ENCODE data around the gene BAD. TPM values are rescaled to one million over a fixed set of nuclear protein-coding genes. Genes with fewer than 3 reads are reported as not detected.

BAD gene
- polyA plus RNA-seq, 1 donor (not counting 4 experiments of a cell fraction or from before 2014, with no cell fraction given), result 58.3 TPM

DNA sequence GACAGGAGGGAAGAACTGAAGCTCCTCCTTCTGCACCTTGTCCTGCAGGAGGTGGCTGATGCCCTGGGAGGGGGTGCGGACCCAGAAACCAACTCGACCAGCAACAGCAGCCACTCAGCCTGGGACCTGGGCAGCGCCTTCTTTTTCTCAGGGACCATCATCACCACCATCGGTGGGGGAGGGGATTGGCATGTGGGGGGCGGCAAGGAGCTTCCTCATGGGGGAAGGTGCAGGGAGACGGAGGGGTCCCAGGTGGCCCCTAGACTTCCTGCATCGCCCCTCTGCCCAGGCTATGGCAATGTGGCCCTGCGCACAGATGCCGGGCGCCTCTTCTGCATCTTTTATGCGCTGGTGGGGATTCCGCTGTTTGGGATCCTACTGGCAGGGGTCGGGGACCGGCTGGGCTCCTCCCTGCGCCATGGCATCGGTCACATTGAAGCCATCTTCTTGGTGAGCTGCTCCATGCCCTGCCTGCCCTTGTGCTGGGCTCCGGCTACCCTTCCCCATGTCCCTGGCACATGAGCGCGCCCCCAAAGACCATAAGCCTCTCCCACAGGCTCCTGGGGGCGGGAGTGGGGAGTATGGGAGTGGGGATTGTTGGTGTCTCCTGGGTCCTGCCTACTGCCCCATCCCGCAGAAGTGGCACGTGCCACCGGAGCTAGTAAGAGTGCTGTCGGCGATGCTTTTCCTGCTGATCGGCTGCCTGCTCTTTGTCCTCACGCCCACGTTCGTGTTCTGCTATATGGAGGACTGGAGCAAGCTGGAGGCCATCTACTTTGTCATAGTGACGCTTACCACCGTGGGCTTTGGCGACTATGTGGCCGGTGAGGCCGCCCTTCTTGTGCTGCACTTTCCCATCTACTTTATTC is 12.6 kb upstream of the BAD start:
- TF ChIP-seq, protein P1, sequence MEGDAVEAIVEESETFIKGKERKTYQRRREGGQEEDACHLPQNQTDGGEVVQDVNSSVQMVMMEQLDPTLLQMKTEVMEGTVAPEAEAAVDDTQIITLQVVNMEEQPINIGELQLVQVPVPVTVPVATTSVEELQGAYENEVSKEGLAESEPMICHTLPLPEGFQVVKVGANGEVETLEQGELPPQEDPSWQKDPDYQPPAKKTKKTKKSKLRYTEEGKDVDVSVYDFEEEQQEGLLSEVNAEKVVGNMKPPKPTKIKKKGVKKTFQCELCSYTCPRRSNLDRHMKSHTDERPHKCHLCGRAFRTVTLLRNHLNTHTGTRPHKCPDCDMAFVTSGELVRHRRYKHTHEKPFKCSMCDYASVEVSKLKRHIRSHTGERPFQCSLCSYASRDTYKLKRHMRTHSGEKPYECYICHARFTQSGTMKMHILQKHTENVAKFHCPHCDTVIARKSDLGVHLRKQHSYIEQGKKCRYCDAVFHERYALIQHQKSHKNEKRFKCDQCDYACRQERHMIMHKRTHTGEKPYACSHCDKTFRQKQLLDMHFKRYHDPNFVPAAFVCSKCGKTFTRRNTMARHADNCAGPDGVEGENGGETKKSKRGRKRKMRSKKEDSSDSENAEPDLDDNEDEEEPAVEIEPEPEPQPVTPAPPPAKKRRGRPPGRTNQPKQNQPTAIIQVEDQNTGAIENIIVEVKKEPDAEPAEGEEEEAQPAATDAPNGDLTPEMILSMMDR (optimal IDR thresholded peaks at IDR 0.05 in 1 of 3, IDR thresholded peaks at IDR 0.05 in 1 of 3, conservative IDR thresholded peaks at IDR 0.05 in 1 of 3; ENCODE audit: extremely low read depth in 1 of 3, insufficient read depth in 2 of 3, low read length in 3 of 3), result no peak
- TF ChIP-seq EZH2 (IDR thresholded peaks at IDR 0.05; ENCODE audit: low read length), result no peak
- FAIRE-seq (no peak), DNase-seq (ENCODE audit: low read depth, low spot score) (no peak)
- peaks cover 20% of the 10 kb centered on the region for H3K4me1 ChIP-seq (ENCODE audit: control insufficient read depth, extremely low read depth, insufficient read depth, low read length)
- H3K4me3 ChIP-seq (ENCODE audit: control insufficient read depth in 2 of 3, extremely low read depth in 1 of 3, insufficient read depth in 2 of 3, low read depth in 1 of 3, low read length in 3 of 3), result no peak overlapping the region
- no peaks in the 10 kb centered on the region for H3K9me1 ChIP-seq (ENCODE audit: control insufficient read depth, extremely low read depth, insufficient read depth, low read length)
- H3K9me3 ChIP-seq (ENCODE audit: control insufficient read depth, low read depth, low read length), result no peaks in the 10 kb centered on the region
- no peaks in the 10 kb centered on the region for H3K79me2 ChIP-seq (ENCODE audit: control insufficient read depth, insufficient read depth, low read length)
- no peaks in the 10 kb centered on the region for H3K36me3 ChIP-seq (ENCODE audit: control insufficient read depth in 2 of 2, extremely low read depth in 1 of 2, insufficient read depth in 2 of 2, low read length in 2 of 2)
- H3K9ac ChIP-seq (ENCODE audit: control insufficient read depth, extremely low read depth, insufficient read depth, low read length), result no peak overlapping the region
- no peak overlapping the region for H3K4me2 ChIP-seq (ENCODE audit: control insufficient read depth, extremely low read depth, insufficient read depth, low read depth, low read length)
- no peak overlapping the region for H3K27ac ChIP-seq (ENCODE audit: control insufficient read depth, insufficient read depth, low read length)
- peaks cover 60% of the 10 kb centered on the region for H3K27me3 ChIP-seq (ENCODE audit: control insufficient read depth, extremely low read depth, insufficient read depth, low read length)
- dilution Hi-C loops (cut with MboI; ENCODE audit: extremely low pct_ligation_motif_present, low sequenced_read_pairs), result no loop called here
- no peaks in the 10 kb centered on the region for H4K20me1 ChIP-seq (ENCODE audit: control insufficient read depth, extremely low read depth, insufficient read depth, low read length)
- H2AFZ ChIP-seq (ENCODE audit: control insufficient read depth, low read length), result no peak overlapping the region

DNA sequence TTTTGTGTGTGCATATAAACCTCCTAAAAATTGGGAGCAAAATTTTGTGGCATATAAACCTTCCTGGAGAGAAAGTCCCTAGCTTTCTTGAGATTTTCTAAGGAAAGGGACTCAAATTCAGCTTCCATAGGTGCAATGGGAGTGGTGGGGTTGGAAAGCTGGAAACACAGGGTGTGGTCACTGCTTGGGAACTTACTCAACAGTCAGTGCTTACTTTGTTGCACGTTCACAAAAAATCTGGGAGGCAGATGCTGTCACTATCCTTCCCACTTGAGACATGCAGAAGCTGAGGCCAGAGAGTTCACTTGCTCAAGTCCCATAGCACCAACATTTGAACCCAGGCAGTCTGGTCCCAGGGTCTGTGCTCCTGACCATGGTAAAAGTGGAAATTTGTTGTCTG is 11.8 kb upstream of the BAD start:
- dilution Hi-C loops (cut with MboI; ENCODE audit: extremely low pct_ligation_motif_present, low sequenced_read_pairs), result no loop called here
- Histone ChIP-seq H3K4me2 (ENCODE audit: control insufficient read depth, extremely low read depth, insufficient read depth, low read depth, low read length) (no peak overlapping the region), H3K4me1 (ENCODE audit: control insufficient read depth, extremely low read depth, insufficient read depth, low read length) (peaks cover 21% of the 10 kb centered on the region), H3K4me3 (ENCODE audit: control insufficient read depth in 2 of 3, extremely low read depth in 1 of 3, insufficient read depth in 2 of 3, low read depth in 1 of 3, low read length in 3 of 3) (no peak overlapping the region), H3K9ac (ENCODE audit: control insufficient read depth, extremely low read depth, insufficient read depth, low read length) (no peak overlapping the region), H3K36me3 (ENCODE audit: control insufficient read depth in 2 of 2, extremely low read depth in 1 of 2, insufficient read depth in 2 of 2, low read length in 2 of 2) (no peaks in the 10 kb centered on the region), H3K27me3 (ENCODE audit: control insufficient read depth, extremely low read depth, insufficient read depth, low read length) (peaks cover 68% of the 10 kb centered on the region), H4K20me1 (ENCODE audit: control insufficient read depth, extremely low read depth, insufficient read depth, low read length) (no peaks in the 10 kb centered on the region), H3K9me1 (ENCODE audit: control insufficient read depth, extremely low read depth, insufficient read depth, low read length) (no peaks in the 10 kb centered on the region), H3K27ac (ENCODE audit: control insufficient read depth, insufficient read depth, low read length) (no peak overlapping the region), H3K9me3 (ENCODE audit: control insufficient read depth, low read depth, low read length) (no peaks in the 10 kb centered on the region), H3K79me2 (ENCODE audit: control insufficient read depth, insufficient read depth, low read length) (no peaks in the 10 kb centered on the region), H2AFZ (ENCODE audit: control insufficient read depth, low read length) (no peak overlapping the region)
- FAIRE-seq (no peak), DNase-seq (ENCODE audit: low read depth, low spot score) (no peak)
- TF ChIP-seq, protein P1 (optimal IDR thresholded peaks at IDR 0.05 in 1 of 3, IDR thresholded peaks at IDR 0.05 in 1 of 3, conservative IDR thresholded peaks at IDR 0.05 in 1 of 3; ENCODE audit: extremely low read depth in 1 of 3, insufficient read depth in 2 of 3, low read length in 3 of 3), result no peak
- TF ChIP-seq EZH2 (IDR thresholded peaks at IDR 0.05; ENCODE audit: low read length), result no peak

Data from keratinocyte (primary cell).